GM20000 (cell line): ENCODE data around the gene PHF12.
"Not testable (repeated sequence)": the region's sequence is repeated elsewhere in the genome, so short reads cannot be mapped to it uniquely, and the experiment has no call there.

ENCODE experiments used
- DNase-seq: peaks from one replicate; pipeline ENCODE4 v3.0.0; 2012; ENCODE audit warnings: low spot score
- TF ChIP-seq, protein P1 (sequence below): IDR thresholded peaks from 2 replicates; pipeline ENCODE4 v1.5.1; 2012; ENCODE audit warnings: mild to moderate bottlenecking, control low read depth; ENCODE audit errors: extremely low read depth, missing control alignments

Gene PHF12

DNA sequence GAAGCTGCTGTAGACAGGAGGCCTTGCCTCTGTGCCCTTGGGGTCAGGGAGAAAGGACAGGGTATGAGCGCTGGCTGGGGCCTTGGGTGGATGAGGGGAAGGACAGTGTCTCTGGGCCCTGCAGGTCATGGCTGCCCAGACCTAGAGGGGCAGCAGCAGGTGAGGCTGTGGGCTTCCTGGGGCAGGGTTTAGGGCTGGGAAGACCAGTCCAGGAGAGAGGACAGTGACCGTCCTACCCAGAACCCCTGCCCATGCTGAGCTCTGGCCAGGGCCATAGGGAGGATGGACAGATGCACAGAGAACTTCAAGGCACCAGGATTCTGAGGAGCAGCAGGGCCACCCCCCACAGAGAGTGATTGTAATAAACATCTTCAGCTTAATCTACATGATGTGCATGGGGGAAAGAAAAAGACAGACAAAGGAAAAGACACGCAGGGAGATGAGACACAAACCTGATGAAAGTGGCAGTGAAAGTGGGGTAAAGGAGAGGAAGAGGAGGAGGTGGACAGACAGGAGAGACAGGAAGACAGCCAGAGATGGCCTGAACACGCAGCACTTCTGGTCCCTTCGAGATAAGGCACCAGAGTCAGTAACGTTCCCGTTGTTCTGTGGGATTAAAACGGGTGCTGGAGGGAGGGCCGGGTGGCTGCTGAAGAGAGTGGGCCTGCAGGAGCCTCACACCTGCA lies 71.3 kb downstream of the PHF12 start:
- DNase-seq, result no peak
- TF ChIP-seq, protein P1, sequence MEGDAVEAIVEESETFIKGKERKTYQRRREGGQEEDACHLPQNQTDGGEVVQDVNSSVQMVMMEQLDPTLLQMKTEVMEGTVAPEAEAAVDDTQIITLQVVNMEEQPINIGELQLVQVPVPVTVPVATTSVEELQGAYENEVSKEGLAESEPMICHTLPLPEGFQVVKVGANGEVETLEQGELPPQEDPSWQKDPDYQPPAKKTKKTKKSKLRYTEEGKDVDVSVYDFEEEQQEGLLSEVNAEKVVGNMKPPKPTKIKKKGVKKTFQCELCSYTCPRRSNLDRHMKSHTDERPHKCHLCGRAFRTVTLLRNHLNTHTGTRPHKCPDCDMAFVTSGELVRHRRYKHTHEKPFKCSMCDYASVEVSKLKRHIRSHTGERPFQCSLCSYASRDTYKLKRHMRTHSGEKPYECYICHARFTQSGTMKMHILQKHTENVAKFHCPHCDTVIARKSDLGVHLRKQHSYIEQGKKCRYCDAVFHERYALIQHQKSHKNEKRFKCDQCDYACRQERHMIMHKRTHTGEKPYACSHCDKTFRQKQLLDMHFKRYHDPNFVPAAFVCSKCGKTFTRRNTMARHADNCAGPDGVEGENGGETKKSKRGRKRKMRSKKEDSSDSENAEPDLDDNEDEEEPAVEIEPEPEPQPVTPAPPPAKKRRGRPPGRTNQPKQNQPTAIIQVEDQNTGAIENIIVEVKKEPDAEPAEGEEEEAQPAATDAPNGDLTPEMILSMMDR, result no peak

DNA sequence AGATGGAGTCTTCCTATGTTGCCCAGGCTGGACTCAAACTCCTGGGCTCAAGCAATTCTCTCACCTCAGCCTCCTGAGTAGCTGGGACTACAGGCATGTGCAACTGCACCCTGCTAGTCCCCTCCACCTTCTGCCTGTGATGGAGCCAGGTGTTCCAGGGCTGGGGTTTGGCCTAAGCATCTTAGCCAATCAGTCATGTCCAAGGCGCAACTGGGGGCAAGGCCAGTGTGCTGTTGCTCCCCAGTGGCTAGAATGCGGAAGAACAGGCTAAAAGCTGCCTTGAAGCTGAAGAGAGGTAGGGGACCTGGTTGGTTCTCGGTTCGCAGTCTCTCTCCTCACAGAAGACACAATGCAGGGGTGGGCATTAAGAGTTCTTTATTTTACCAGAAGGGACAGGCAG lies 72.3 kb downstream of the PHF12 start:
- DNase-seq, result peak; percentile 56
- TF ChIP-seq, protein P1, result peak; percentile 58

DNA sequence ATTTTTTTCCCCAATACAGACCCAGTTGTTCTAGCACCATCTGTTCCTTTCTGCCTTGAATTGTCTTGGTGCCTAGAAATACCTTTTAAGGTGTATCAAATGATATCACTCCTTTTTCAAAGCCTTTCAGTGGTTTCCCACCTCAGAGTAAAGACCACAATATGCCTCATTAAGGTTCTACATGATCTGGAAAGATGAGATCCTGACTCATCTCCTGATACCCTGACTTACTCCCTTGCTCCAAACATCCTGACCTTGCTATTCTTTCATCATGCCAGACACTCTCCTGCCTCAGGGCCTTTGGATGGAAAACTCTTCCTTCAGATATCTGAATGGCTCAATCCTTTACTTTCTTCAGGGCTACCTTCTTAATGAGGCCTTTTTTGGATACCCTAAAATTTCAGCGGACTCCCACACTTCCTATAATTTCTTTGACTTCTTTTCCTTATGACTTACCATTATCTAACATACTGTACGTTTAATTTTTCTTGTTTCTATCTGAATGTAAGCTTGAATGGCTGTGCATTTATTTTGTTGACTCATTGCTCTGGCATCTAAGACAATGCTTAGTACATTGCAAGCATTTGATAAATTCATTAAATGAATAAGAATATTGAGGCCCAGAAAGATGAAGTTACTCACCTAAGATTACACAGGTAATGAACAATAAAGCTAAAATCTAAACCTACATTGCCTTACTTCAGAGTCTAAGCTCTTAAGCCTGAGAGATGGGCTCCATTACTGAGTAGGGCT lies 73.0 kb downstream of the PHF12 start:
- TF ChIP-seq, protein P1, result no peak
- no peak for DNase-seq

DNA sequence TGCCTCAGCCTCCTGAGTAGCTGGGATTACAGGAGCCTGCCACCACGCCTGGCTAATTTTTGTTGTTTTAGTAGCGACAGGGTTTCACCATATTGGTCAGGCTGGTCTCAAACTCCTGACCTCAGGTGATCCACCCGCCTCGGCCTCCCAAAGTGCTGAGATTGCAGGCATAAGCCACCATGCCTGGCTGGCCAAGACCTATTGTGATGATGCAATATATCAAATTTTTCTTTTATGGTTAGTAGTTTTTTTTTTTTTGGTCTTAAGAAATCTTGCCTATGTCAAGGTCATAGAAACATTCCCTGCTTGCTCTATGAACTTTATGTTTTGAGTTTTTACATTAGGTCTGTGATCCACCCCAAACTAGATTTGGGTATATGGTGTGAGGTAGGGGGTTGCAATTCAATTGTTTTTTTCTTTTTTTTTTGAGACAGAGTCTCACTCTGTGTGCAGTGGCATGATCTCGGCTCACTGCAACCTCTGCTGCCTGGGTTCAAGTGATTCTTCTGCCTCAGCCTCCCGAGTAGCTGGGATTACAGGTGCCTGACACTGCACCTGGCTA lies 74.1 kb downstream of the PHF12 start:
- not testable (repeated sequence) for DNase-seq

DNA sequence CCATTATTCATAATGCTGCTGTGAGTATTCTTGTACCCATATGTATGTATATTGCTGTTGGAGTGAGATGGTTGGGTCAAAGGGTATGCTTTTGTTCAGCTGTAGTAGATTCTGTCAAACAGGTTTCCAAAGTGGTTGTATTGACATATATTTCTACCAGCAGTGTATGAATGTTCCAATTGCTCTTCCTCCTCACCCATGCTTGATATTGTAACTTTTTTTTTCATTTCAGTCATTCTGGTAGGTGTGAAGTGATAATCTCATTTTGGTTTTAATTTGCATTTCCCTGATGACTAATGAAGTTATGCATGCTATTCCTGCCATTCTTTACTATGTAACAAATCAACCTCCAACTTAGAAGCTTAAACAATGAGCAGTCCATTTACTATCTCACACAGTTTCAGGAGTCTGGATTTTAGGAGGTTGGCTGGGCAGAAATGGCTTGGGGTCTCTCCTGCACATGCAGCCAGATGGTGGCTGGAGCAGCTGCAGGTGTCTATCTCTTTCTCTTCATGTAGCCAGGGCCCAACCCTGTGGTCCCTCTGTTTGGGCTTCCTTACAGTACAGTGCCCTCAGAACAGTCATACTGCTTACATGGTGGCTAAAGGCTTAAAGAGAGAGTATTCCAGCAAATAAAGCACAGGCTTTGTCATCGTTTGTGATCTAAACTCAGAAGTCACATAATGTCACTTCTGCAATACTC lies 75.3 kb downstream of the PHF12 start:
- TF ChIP-seq, protein P1, result no peak
- DNase-seq, result no peak

DNA sequence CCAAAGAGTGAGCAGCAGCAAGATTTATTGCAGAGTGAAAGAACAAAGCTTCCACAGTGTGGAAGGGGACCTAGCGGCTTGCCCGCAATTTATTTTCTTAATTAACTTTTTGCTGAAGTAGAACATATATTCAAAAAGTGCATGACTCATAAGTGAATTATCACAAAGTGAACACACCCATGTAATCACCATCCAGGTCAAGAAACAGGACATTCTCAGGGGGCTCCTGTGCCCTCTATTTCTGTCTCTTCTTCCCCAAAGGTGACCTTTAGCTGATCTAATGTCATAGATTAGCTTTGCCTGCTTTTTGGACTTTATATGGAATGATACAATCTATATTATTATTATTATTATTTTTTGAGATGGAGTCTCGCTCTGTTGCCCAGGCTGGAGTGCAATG lies 76.6 kb downstream of the PHF12 start:
- TF ChIP-seq, protein P1, result no peak

DNA sequence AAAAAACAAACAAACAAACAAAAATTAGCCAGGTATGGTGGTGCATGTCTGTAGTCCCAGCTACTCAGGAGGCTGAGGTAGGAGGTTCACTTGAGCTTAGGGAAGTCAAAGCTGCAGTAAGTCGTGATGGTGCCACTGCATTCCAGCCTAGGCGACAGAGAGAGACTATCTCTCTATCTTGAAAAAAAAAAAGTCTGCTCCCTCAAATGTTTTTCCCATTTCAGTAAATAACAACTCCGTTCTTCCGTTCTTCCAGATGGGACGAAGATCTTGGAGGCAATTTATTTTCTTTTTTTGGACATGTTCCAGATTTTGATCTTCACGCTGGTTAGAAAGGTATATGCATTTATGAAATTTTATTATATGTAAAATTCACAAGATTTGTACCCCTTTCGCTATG lies 77.5 kb downstream of the PHF12 start:
- TF ChIP-seq, protein P1, result no peak
- no peak for DNase-seq

More for the DNA sequence above, 76.6 kb downstream of the PHF12 start:
- no peak for DNase-seq
